DND-41 (cell line): ENCODE data around the gene STPG4.
A peak's percentile ranks its signal among the peaks of the same experiment; 100 is the strongest.

Source experiments
- ATAC-seq: fragments of 200-7000 bp; cut with Tn5 transposase; 3 replicates; pipeline ENCODE4 v1.9.1; 2021; ENCODE audit warnings: low read depth; ENCODE audit not compliant: insufficient read depth
- DNase-seq: peaks from one replicate; pipeline ENCODE4 v3.0.0-alpha.2; 2020
- H2AFZ ChIP-seq: 2 replicates; pipeline ENCODE4 v1.6.0; 2012; ENCODE audit warnings: low read depth, low read length
- H3K27ac ChIP-seq: 2 replicates; pipeline ENCODE4 v1.5.1; 2012; ENCODE audit warnings: low read length, inconsistent platforms
- H3K27me3 ChIP-seq: fragments of 200-600 bp; sonication (generic); 2 replicates; pipeline ENCODE4 v1.6.0; 2012; ENCODE audit warnings: low read length, mild to moderate bottlenecking, inconsistent platforms; ENCODE audit not compliant: insufficient read depth, poor library complexity
- H3K36me3 ChIP-seq: 2 replicates; pipeline ENCODE4 v1.5.1; 2012; ENCODE audit warnings: low read length, inconsistent platforms; ENCODE audit not compliant: insufficient read depth
- H3K4me1 ChIP-seq: 2 replicates; pipeline ENCODE4 v1.5.1; 2012; ENCODE audit warnings: mild to moderate bottlenecking, low read length; ENCODE audit not compliant: insufficient read depth
- H3K4me2 ChIP-seq: 2 replicates; pipeline ENCODE4 v1.6.0; 2012; ENCODE audit warnings: mild to moderate bottlenecking, moderate library complexity, low read length, inconsistent platforms; ENCODE audit not compliant: insufficient read depth
- H3K4me3 ChIP-seq, 2 experiments: fragments of 200-600 bp in 1 of 2; shearing (Covaris generic) in 1 of 2; 2 replicates each; pipeline ENCODE4 v1.5.1; 2012 to 2016; ENCODE audit warnings: inconsistent platforms in 2 of 2, low read length in 2 of 2, mild to moderate bottlenecking in 2 of 2, low read depth in 1 of 2, moderate library complexity in 1 of 2
- H3K79me2 ChIP-seq: 2 replicates; pipeline ENCODE4 v1.6.0; 2012; ENCODE audit warnings: low read length, inconsistent platforms; ENCODE audit not compliant: insufficient read depth
- H3K9ac ChIP-seq: 2 replicates; pipeline ENCODE4 v1.6.0; 2012; ENCODE audit warnings: low read depth, mild to moderate bottlenecking, inconsistent platforms, low read length, moderate library complexity
- H3K9me3 ChIP-seq: 2 replicates; pipeline ENCODE4 v1.5.1; 2012; ENCODE audit warnings: low read length, moderate library complexity, mild to moderate bottlenecking, inconsistent platforms; ENCODE audit not compliant: insufficient read depth, severe bottlenecking
- H4K20me1 ChIP-seq: 2 replicates; pipeline ENCODE4 v1.6.0; 2012; ENCODE audit warnings: low read length; ENCODE audit not compliant: insufficient read depth
- CTCF ChIP-seq: IDR thresholded peaks from 2 replicates; pipeline ENCODE4 v1.5.1; 2012; ENCODE audit warnings: borderline replicate concordance, low read length, moderate library complexity, mild to moderate bottlenecking; ENCODE audit not compliant: poor library complexity, severe bottlenecking; ENCODE audit errors: extremely low read depth
- EZH2 ChIP-seq: IDR thresholded peaks from 3 replicates; pipeline ENCODE4 v1.6.1; 2012; ENCODE audit warnings: borderline replicate concordance, low read depth, mild to moderate bottlenecking, moderate library complexity, low read length, inconsistent platforms; ENCODE audit not compliant: severe bottlenecking

Gene STPG4

GRCh38 chr2:47080888-47081301 lies 74.2 kb downstream of the STPG4 start:
- Histone ChIP-seq H3K36me3 (no peaks in the 10 kb centered on the region), H4K20me1 (no peaks in the 10 kb centered on the region), H3K79me2 (no peaks in the 10 kb centered on the region), H2AFZ (no peak overlapping the region), H3K4me3 (no peak overlapping the region), H3K9ac (no peak overlapping the region), H3K27ac (no peak overlapping the region), H3K4me2 (no peak overlapping the region), H3K27me3 (no peaks in the 10 kb centered on the region), H3K9me3 (no peaks in the 10 kb centered on the region), H3K4me1 (no peaks in the 10 kb centered on the region)
- no peak for DNase-seq
- TF ChIP-seq CTCF (no peak), EZH2 (no peak)
- ATAC-seq, result no peak

- no peaks in the 10 kb centered on the region for H4K20me1 ChIP-seq
- TF ChIP-seq CTCF (no peak), EZH2 (no peak)
- H3K9me3 ChIP-seq, result no peaks in the 10 kb centered on the region
- H3K27ac ChIP-seq, result no peak overlapping the region
- H3K9ac ChIP-seq, result no peak overlapping the region
- H3K79me2 ChIP-seq, result no peaks in the 10 kb centered on the region
- H2AFZ ChIP-seq, result no peak overlapping the region
- 0 out of 3 replicates have a peak, but pooled peaks have one; percentile 11 for ATAC-seq
- no peak for DNase-seq
- H3K4me2 ChIP-seq, result no peak overlapping the region
- H3K4me1 ChIP-seq, result no peaks in the 10 kb centered on the region
- no peaks in the 10 kb centered on the region for H3K27me3 ChIP-seq
- H3K36me3 ChIP-seq, result 0 out of 2 replicates have a peak, but pooled peaks cover 3% of the 10 kb centered on the region
- no peak overlapping the region for H3K4me3 ChIP-seq
Observed at GRCh38 chr2:47079515-47080412, 75.3 kb downstream of the STPG4 start.

- Histone ChIP-seq H3K9ac (no peak overlapping the region), H3K4me3 (no peak overlapping the region), H3K9me3 (no peaks in the 10 kb centered on the region), H3K27ac (no peak overlapping the region), H4K20me1 (0 out of 2 replicates have a peak, but pooled peaks cover under 1% of the 10 kb centered on the region), H3K79me2 (no peaks in the 10 kb centered on the region), H3K36me3 (peaks cover 11% of the 10 kb centered on the region), H3K4me1 (no peaks in the 10 kb centered on the region), H3K27me3 (no peaks in the 10 kb centered on the region), H3K4me2 (no peak overlapping the region), H2AFZ (no peak overlapping the region)
- DNase-seq (no peak), ATAC-seq (0 out of 3 replicates have a peak, but pooled peaks have one; percentile 8)
- no peak for TF ChIP-seq EZH2
- TF ChIP-seq CTCF, result no peak
Observed at GRCh38 chr2:47078541-47079482, 76.3 kb downstream of the STPG4 start.
